ENCODE results near the gene ATP2A1. TPM values are rescaled to one million over a fixed set of nuclear protein-coding genes. Genes with fewer than 3 reads are reported as not detected.

The ATP2A1 gene
- total and polyA plus RNA-seq, 2 donors (not counting 3 experiments of a cell fraction or from before 2014, with no cell fraction given), result 1.2 to 2.5 TPM

- FAIRE-seq, result no peak
- no peak for DNase-seq (ENCODE audit: low read depth, low spot score)
- Histone ChIP-seq H3K9me3 (replicated peaks; ENCODE audit: control insufficient read depth, insufficient read depth, low read length) (no peaks in the 10 kb centered on the region), H3K9me1 (replicated peaks; ENCODE audit: control insufficient read depth, extremely low read depth, insufficient read depth, low read length) (no peaks in the 10 kb centered on the region), H3K4me1 (ENCODE audit: control insufficient read depth, extremely low read depth, insufficient read depth, low read length) (no peaks in the 10 kb centered on the region), H2AFZ (ENCODE audit: low read depth, low read length) (no peak overlapping the region), H3K79me2 (ENCODE audit: control insufficient read depth, insufficient read depth, low read length) (no peaks in the 10 kb centered on the region), H3K36me3 (ENCODE audit: control insufficient read depth in 2 of 2, extremely low read depth in 1 of 2, insufficient read depth in 2 of 2, low read length in 2 of 2) (peaks cover 0 to 12% of the 10 kb centered on the region in 2 experiments), H3K27ac (ENCODE audit: insufficient read depth, low read depth, low read length) (no peak overlapping the region), H3K9ac (replicated peaks; ENCODE audit: extremely low read depth, insufficient read depth, low read length) (no peak overlapping the region), H3K4me2 (ENCODE audit: insufficient read depth, low read length) (no peak overlapping the region), H3K27me3 (ENCODE audit: control insufficient read depth in 2 of 2, insufficient read depth in 2 of 2, low read length in 2 of 2) (no peaks in the 10 kb centered on the region), H4K20me1 (replicated peaks; ENCODE audit: control insufficient read depth, extremely low read depth, insufficient read depth, low read length) (no peaks in the 10 kb centered on the region), H3K4me3 (replicated peaks in 1 of 3; ENCODE audit: insufficient read depth in 1 of 3, low read depth in 1 of 3, low read length in 3 of 3) (no peak overlapping the region)
- intact Hi-C loops (cut with micrococcal nuclease), result no loop called here
- BruUV-seq (replicated peaks), result no TSS peak
- ChIA-PET POLR2A (no interaction called here), CTCF (no interaction called here)
- TF ChIP-seq FOS (IDR thresholded peaks at IDR 0.05; ENCODE audit: borderline replicate concordance, insufficient read depth, low read length) (no peak), EZH2 (IDR thresholded peaks at IDR 0.05; ENCODE audit: borderline replicate concordance, low read depth, low read length, severe bottlenecking) (no peak), JUN (IDR thresholded peaks at IDR 0.05; ENCODE audit: borderline replicate concordance, insufficient read depth, insufficient read length, low read depth) (no peak), POLR2A (IDR thresholded peaks at IDR 0.05; ENCODE audit: low read depth, low read length) (no peak), GATA2 (IDR thresholded peaks at IDR 0.05; ENCODE audit: insufficient read depth, insufficient read length, low read depth, low read length) (no peak), MYC (IDR thresholded peaks at IDR 0.05; ENCODE audit: low read depth, low read length) (no peak), MAX (IDR thresholded peaks at IDR 0.05; ENCODE audit: insufficient read depth, insufficient read length) (no peak), POLR2AphosphoS5 (IDR thresholded peaks at IDR 0.05; ENCODE audit: insufficient read depth, low read depth, low read length) (no peak), CTCF (IDR thresholded peaks at IDR 0.05; ENCODE audit: extremely low read depth in 1 of 2, insufficient read depth in 1 of 2, low read depth in 1 of 2, low read length in 2 of 2) (no peak)
- dilution Hi-C loops (cut with MboI; ENCODE audit: extremely low pct_ligation_motif_present, low sequenced_read_pairs), result no loop called here
Observed at GRCh38 chr16:28904828-28905227, 26.5 kb downstream of the ATP2A1 start.
